Jurkat, Clone E6-1 (cell line): ENCODE data around the gene GALNT12.

ENCODE experiments used
- DNase-seq: peaks from one replicate; pipeline ENCODE4 v3.0.0-alpha.2; 2011; ENCODE audit warnings: low read depth, low spot score
- H3K4me3 ChIP-seq: 2 replicates; pipeline ENCODE4 v1.5.1; 2011; ENCODE audit warnings: mild to moderate bottlenecking, low read length, control low read depth, moderate library complexity

The GALNT12 gene

GRCh38 chr9:98869078-98869745, 61.7 kb downstream of the GALNT12 start:
- H3K4me3 ChIP-seq = no peak overlapping the region
- DNase-seq = no peak

DNA sequence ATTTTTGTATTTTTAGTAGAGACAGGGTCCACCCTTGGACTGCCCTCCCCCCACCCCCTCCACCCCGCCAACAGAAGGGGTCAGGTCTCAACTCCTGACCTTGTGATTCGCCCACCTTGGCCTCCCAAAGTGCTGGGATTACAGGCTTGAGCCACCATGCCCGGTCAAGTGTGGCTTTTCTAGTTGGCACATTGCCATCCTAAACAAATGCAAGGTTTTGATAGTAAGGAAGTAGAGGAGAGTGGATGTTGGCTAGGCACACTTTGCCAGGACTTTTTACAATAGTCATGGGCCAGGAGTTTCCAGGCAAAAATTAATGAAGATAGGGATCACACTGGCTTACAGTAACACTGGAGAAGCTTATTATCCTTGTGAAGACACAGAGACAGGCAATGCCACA, 62.4 kb downstream of the GALNT12 start:
- DNase-seq = no peak
- no peak overlapping the region for H3K4me3 ChIP-seq

- no peak overlapping the region for H3K4me3 ChIP-seq
- DNase-seq = no peak
These were observed 63.5 kb downstream of the GALNT12 start for GRCh38 chr9:98870782-98871557.

DNA sequence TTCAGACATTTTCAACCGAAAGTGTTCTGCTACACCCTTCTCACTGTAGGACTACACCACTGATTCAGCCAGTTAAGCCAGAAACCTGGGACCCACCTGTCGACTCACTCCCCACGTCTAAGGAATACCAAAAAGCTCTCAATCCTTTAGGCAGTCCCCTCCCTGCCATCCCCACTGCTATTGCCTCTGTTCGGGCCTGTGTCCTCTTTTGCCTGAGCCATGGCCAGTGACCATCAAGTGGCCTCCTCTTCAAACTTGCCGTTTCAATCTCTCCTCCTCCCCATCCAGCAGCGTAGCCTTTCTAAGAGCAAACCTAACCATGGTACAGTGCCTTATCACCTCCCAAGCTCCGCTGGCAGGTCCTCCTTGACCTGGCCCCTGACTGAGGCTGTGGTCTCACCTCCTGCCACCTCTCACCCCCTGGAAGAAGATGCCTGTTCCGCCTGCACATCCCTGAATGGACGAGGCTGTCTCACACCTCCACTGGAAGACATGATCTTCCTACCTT, 64.1 kb downstream of the GALNT12 start:
- no peak overlapping the region for H3K4me3 ChIP-seq
- no peak for DNase-seq

- DNase-seq = no peak
- no peak overlapping the region for H3K4me3 ChIP-seq
These were observed 66.1 kb downstream of the GALNT12 start for GRCh38 chr9:98873526-98873925.

GRCh38 chr9:98873951-98874371, 66.5 kb downstream of the GALNT12 start:
- no peak overlapping the region for H3K4me3 ChIP-seq
- no peak for DNase-seq

- no peak overlapping the region for H3K4me3 ChIP-seq
- no peak for DNase-seq
These were observed 67.3 kb downstream of the GALNT12 start for GRCh38 chr9:98874721-98875255.

DNA sequence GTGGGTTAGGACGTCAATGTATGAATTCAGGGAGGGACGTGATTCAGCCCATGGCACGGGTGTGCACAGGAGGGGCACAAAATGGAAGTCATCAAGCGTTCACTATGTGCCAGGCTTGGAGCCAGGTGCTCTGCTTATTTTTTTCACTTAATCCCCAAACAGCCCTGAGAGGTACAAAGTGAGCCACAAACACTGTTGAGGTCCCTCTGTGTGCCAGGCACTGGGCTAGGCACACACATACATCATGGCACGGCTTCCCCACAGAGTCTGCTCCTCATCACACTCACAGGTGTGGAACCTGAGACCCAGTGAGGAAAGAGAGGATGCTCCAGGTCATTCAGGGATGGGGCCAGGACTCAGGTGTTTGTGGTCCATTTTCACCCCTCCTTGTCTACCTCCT, 68.1 kb downstream of the GALNT12 start:
- no peak overlapping the region for H3K4me3 ChIP-seq
- DNase-seq = no peak

GRCh38 chr9:98877311-98877710, 69.8 kb downstream of the GALNT12 start:
- DNase-seq = no peak
- no peak overlapping the region for H3K4me3 ChIP-seq

GRCh38 chr9:98879094-98879962, 71.9 kb downstream of the GALNT12 start:
- DNase-seq = no peak
- no peak overlapping the region for H3K4me3 ChIP-seq

- no peak for DNase-seq
- no peak overlapping the region for H3K4me3 ChIP-seq
These were observed 72.5 kb downstream of the GALNT12 start for GRCh38 chr9:98879963-98880310.

- H3K4me3 ChIP-seq = no peak overlapping the region
These were observed 73.0 kb downstream of the GALNT12 start for GRCh38 chr9:98880311-98881015.

DNA sequence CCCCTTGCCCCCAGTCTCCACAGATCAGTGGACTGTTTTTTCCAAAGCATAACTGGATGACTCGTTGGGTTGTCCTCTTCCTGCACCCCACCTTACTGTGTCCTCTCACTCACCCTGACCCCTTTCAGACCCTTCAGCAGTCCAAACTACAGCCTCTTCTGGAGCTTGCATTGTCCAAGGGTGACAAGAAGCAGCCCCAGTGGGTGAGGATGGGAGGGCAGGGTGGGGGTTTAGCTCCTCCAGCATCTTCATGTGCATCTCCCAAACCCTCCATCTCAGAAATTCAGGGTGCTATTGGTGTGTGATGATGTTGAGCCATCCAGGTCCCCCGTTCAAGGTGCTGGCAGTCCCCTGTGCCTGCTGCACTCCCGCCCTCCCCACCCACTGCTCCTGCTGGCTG, 73.9 kb downstream of the GALNT12 start:
- H3K4me3 ChIP-seq = no peak overlapping the region
- no peak for DNase-seq

More at GRCh38 chr9:98880311-98881015, 73.0 kb downstream of the GALNT12 start:
- DNase-seq = no peak

- no peak overlapping the region for H3K4me3 ChIP-seq
- DNase-seq = no peak
These were observed 74.5 kb downstream of the GALNT12 start for GRCh38 chr9:98881836-98882568.

GRCh38 chr9:98882569-98882923, 75.1 kb downstream of the GALNT12 start:
- no peak for DNase-seq
- no peak overlapping the region for H3K4me3 ChIP-seq

DNA sequence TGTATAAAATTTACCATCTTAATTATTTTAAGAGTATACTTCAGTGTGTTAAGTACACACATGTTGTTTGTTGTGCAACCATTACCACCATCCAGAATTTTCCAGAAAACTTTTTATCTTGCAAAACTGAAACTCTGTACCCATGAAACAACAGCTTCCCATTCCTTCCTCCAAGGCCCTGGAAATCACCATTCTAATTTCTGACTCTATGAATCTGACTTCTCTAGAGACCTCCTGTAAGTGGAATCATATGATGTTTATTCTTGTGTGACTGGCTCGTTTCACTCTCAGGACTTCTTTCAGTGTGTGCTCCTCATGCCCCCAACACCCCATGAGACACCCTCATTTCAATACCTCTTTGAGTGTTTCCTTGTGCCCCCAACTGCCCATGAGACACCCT, 75.8 kb downstream of the GALNT12 start:
- no peak for DNase-seq
- H3K4me3 ChIP-seq = no peak overlapping the region

- DNase-seq = no peak
- no peak overlapping the region for H3K4me3 ChIP-seq
These were observed 77.4 kb downstream of the GALNT12 start for GRCh38 chr9:98884849-98885248.

- H3K4me3 ChIP-seq = no peak overlapping the region
- no peak for DNase-seq
These were observed 78.3 kb downstream of the GALNT12 start for GRCh38 chr9:98885575-98886295.
